GM19372 (cell line): ENCODE measurements around the gene ZEB2.

ENCODE experiments used
- ATAC-seq: cut with Tn5 transposase; IDR thresholded peaks from one replicate; pipeline ENCODE4 v1.9.1; 2021; ENCODE audit warnings: mild to moderate bottlenecking, low read depth, moderate library complexity; ENCODE audit not compliant: unreplicated experiment

The ZEB2 gene

GRCh38 chr2:144519934-144520731 is at the start of gene ZEB2:
Gene ZEB2, minus strand, starts transcription at chr2:144520119. Its CDS starts 2,769 bp downstream, at chr2:144517350.
- no peak for ATAC-seq

GRCh38 chr2:144567745-144568144 is 47.8 kb upstream of the ZEB2 start:
- ATAC-seq, result no peak

GRCh38 chr2:144566448-144566847 is 46.5 kb upstream of the ZEB2 start:
- ATAC-seq, result no peak

- no peak for ATAC-seq
These were observed 40.3 kb upstream of the ZEB2 start for GRCh38 chr2:144560251-144560650.

- ATAC-seq, result no peak
These were observed 39.8 kb upstream of the ZEB2 start for GRCh38 chr2:144559681-144560080.

GRCh38 chr2:144559242-144559641 is 39.3 kb upstream of the ZEB2 start:
- ATAC-seq, result no peak

- no peak for ATAC-seq
These were observed 34.7 kb upstream of the ZEB2 start for GRCh38 chr2:144554492-144555210.

- ATAC-seq, result no peak
These were observed 33.5 kb upstream of the ZEB2 start for GRCh38 chr2:144553379-144553778.

GRCh38 chr2:144552821-144553220 is 32.9 kb upstream of the ZEB2 start:
- ATAC-seq, result no peak

GRCh38 chr2:144550911-144551310 is 31.0 kb upstream of the ZEB2 start:
- ATAC-seq, result no peak

- no peak for ATAC-seq
These were observed 30.2 kb upstream of the ZEB2 start for GRCh38 chr2:144550084-144550483.

GRCh38 chr2:144548532-144549191 is 28.7 kb upstream of the ZEB2 start:
- ATAC-seq, result no peak

GRCh38 chr2:144548088-144548487 is 28.2 kb upstream of the ZEB2 start:
- no peak for ATAC-seq

- ATAC-seq, result no peak
These were observed 27.6 kb upstream of the ZEB2 start for GRCh38 chr2:144547494-144547893.

GRCh38 chr2:144546933-144547332 is 27.0 kb upstream of the ZEB2 start:
- ATAC-seq, result no peak

- ATAC-seq, result no peak
These were observed 25.9 kb upstream of the ZEB2 start for GRCh38 chr2:144545787-144546186.

- ATAC-seq, result no peak
These were observed 24.1 kb upstream of the ZEB2 start for GRCh38 chr2:144544053-144544452.

GRCh38 chr2:144541396-144541795 is 21.5 kb upstream of the ZEB2 start:
- no peak for ATAC-seq

GRCh38 chr2:144539289-144539782 is 19.4 kb upstream of the ZEB2 start:
- ATAC-seq, result no peak

GRCh38 chr2:144535300-144535699 is 15.4 kb upstream of the ZEB2 start:
- no peak for ATAC-seq

- ATAC-seq, result no peak
These were observed 13.3 kb upstream of the ZEB2 start for GRCh38 chr2:144533221-144533620.
